HK-2 (cell line): Measurements from ENCODE around the gene GNB1L.

Source experiments
- DNase-seq: peaks from one replicate; pipeline ENCODE4 v3.0.0-alpha.2; 2018; ENCODE audit not compliant: unreplicated experiment

Gene GNB1L

GRCh38 chr22:19775496-19776325 lies 79.0 kb downstream of the GNB1L start:
- DNase-seq = no peak

- DNase-seq = no peak
These were observed 80.0 kb downstream of the GNB1L start for GRCh38 chr22:19774628-19775027.

- DNase-seq = no peak
These were observed 81.1 kb downstream of the GNB1L start for GRCh38 chr22:19773470-19774040.

- no peak for DNase-seq
These were observed 81.8 kb downstream of the GNB1L start for GRCh38 chr22:19772673-19773469.

- no peak for DNase-seq
These were observed 82.3 kb downstream of the GNB1L start for GRCh38 chr22:19772422-19772672.

- DNase-seq = no peak
These were observed 84.1 kb downstream of the GNB1L start for GRCh38 chr22:19770349-19771220.

GRCh38 chr22:19769393-19769715 lies 85.3 kb downstream of the GNB1L start:
- DNase-seq = no peak

- no peak for DNase-seq
These were observed 87.0 kb downstream of the GNB1L start for GRCh38 chr22:19767427-19768341.

GRCh38 chr22:19766511-19767426 lies 87.9 kb downstream of the GNB1L start:
- DNase-seq = peak; percentile 62

- DNase-seq = no peak
These were observed 88.5 kb downstream of the GNB1L start for GRCh38 chr22:19766240-19766510.

GRCh38 chr22:19765477-19766239 lies 89.0 kb downstream of the GNB1L start:
- no peak for DNase-seq

GRCh38 chr22:19764636-19765476 lies 89.8 kb downstream of the GNB1L start:
- DNase-seq = no peak

- DNase-seq = no peak
These were observed 90.4 kb downstream of the GNB1L start for GRCh38 chr22:19764299-19764593.

GRCh38 chr22:19763458-19764298 lies 91.0 kb downstream of the GNB1L start:
- DNase-seq = no peak

- DNase-seq = no peak
These were observed 91.9 kb downstream of the GNB1L start for GRCh38 chr22:19762568-19763457.

- no peak for DNase-seq
These were observed 92.7 kb downstream of the GNB1L start for GRCh38 chr22:19761725-19762567.
